DMS153 treated with DMSO at 0.1 percent for 48 hours (cell line): ENCODE measurements around the gene OR4F3.
"Not testable (repeated sequence)": the region's sequence is repeated elsewhere in the genome, so short reads cannot be mapped to it uniquely, and the experiment has no call there.

ENCODE experiments used
- DNase-seq: peaks from one replicate; lab custom pipeline; 2025; ENCODE audit not compliant: unreplicated experiment; lab: John Stamatoyannopoulos, UW

Gene OR4F3

GRCh38 chr5:181366968-181367367 is at the start of gene OR4F3:
Gene OR4F3 (plus strand): TSS chr5:181367268.
- not testable (repeated sequence) for DNase-seq
